Measurements from ENCODE around the gene MYRF. TPM values are rescaled to one million over a fixed set of nuclear protein-coding genes. Genes with fewer than 3 reads are reported as not detected.

MYRF gene
- total and polyA plus RNA-seq, 2 of the 13 experiments (the other 11 are each of a cell fraction or from before 2014, with no cell fraction given), result 10.2 to 25.9 TPM

- peak; percentile 57; the same call in 1 of the 2 replicates for TF ChIP-seq ZNF281 (CRISPR knock-in tag; IDR thresholded peaks at IDR 0.05; ENCODE audit: borderline replicate concordance)
- TF ChIP-seq, protein P1, sequence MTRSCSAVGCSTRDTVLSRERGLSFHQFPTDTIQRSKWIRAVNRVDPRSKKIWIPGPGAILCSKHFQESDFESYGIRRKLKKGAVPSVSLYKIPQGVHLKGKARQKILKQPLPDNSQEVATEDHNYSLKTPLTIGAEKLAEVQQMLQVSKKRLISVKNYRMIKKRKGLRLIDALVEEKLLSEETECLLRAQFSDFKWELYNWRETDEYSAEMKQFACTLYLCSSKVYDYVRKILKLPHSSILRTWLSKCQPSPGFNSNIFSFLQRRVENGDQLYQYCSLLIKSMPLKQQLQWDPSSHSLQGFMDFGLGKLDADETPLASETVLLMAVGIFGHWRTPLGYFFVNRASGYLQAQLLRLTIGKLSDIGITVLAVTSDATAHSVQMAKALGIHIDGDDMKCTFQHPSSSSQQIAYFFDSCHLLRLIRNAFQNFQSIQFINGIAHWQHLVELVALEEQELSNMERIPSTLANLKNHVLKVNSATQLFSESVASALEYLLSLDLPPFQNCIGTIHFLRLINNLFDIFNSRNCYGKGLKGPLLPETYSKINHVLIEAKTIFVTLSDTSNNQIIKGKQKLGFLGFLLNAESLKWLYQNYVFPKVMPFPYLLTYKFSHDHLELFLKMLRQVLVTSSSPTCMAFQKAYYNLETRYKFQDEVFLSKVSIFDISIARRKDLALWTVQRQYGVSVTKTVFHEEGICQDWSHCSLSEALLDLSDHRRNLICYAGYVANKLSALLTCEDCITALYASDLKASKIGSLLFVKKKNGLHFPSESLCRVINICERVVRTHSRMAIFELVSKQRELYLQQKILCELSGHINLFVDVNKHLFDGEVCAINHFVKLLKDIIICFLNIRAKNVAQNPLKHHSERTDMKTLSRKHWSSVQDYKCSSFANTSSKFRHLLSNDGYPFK (CRISPR knock-in tag; IDR thresholded peaks at IDR 0.05; ENCODE audit: borderline replicate concordance), result peak; percentile 42
- peak; percentile 60; the same call in 1 of the 2 replicates for TF ChIP-seq SRY (CRISPR knock-in tag; IDR thresholded peaks at IDR 0.05)
- TF ChIP-seq ZNF776 (CRISPR knock-in tag; IDR thresholded peaks at IDR 0.05), result 0 out of 2 replicates have a peak, but pooled peaks have one; percentile 45
- 0 out of 2 replicates have a peak, but pooled peaks have one; percentile 41 for TF ChIP-seq SOX5 (CRISPR knock-in tag; IDR thresholded peaks at IDR 0.05; ENCODE audit: borderline replicate concordance)
- TF ChIP-seq CAMTA2 (CRISPR knock-in tag; IDR thresholded peaks at IDR 0.05; ENCODE audit: borderline replicate concordance), result 0 out of 2 replicates have a peak, but pooled peaks have one; percentile 58
- peak; percentile 71; the same call in 1 of the 2 replicates for TF ChIP-seq ZNF230 (CRISPR knock-in tag; IDR thresholded peaks at IDR 0.05)
- TF ChIP-seq GABPB1 (CRISPR knock-in tag; IDR thresholded peaks at IDR 0.05), result peak; percentile 73; the same call in 1 of the 2 replicates
- TF ChIP-seq, protein P2, sequence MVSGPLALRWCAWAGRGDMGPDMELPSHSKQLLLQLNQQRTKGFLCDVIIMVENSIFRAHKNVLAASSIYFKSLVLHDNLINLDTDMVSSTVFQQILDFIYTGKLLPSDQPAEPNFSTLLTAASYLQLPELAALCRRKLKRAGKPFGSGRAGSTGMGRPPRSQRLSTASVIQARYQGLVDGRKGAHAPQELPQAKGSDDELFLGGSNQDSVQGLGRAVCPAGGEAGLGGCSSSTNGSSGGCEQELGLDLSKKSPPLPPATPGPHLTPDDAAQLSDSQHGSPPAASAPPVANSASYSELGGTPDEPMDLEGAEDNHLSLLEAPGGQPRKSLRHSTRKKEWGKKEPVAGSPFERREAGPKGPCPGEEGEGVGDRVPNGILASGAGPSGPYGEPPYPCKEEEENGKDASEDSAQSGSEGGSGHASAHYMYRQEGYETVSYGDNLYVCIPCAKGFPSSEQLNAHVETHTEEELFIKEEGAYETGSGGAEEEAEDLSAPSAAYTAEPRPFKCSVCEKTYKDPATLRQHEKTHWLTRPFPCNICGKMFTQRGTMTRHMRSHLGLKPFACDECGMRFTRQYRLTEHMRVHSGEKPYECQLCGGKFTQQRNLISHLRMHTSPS (CRISPR knock-in tag; IDR thresholded peaks at IDR 0.05; ENCODE audit: low read depth), result peak; percentile 60; the same call in 1 of the 2 replicates
- TF ChIP-seq ZNF331 (CRISPR knock-in tag; IDR thresholded peaks at IDR 0.05), result peak; percentile 87
- TF ChIP-seq REL (CRISPR knock-in tag; conservative IDR thresholded peaks at IDR 0.05), result no peak
- TF ChIP-seq, protein P3, sequence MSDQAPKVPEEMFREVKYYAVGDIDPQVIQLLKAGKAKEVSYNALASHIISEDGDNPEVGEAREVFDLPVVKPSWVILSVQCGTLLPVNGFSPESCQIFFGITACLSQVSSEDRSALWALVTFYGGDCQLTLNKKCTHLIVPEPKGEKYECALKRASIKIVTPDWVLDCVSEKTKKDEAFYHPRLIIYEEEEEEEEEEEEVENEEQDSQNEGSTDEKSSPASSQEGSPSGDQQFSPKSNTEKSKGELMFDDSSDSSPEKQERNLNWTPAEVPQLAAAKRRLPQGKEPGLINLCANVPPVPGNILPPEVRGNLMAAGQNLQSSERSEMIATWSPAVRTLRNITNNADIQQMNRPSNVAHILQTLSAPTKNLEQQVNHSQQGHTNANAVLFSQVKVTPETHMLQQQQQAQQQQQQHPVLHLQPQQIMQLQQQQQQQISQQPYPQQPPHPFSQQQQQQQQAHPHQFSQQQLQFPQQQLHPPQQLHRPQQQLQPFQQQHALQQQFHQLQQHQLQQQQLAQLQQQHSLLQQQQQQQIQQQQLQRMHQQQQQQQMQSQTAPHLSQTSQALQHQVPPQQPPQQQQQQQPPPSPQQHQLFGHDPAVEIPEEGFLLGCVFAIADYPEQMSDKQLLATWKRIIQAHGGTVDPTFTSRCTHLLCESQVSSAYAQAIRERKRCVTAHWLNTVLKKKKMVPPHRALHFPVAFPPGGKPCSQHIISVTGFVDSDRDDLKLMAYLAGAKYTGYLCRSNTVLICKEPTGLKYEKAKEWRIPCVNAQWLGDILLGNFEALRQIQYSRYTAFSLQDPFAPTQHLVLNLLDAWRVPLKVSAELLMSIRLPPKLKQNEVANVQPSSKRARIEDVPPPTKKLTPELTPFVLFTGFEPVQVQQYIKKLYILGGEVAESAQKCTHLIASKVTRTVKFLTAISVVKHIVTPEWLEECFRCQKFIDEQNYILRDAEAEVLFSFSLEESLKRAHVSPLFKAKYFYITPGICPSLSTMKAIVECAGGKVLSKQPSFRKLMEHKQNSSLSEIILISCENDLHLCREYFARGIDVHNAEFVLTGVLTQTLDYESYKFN (CRISPR knock-in tag; conservative IDR thresholded peaks at IDR 0.05), result peak; percentile 38; the same call in 1 of the 2 replicates
- TF ChIP-seq KDM3A (CRISPR knock-in tag; IDR thresholded peaks at IDR 0.05; ENCODE audit: low read depth), result peak; percentile 87
- TF ChIP-seq HDAC2 (CRISPR knock-in tag; IDR thresholded peaks at IDR 0.05), result peak; percentile 84; the same call in 1 of the 2 replicates
- peak; percentile 59 for TF ChIP-seq YY1 (IDR thresholded peaks at IDR 0.05; ENCODE audit: insufficient read depth, insufficient replicate concordance, low read depth, low read length)
- peak; percentile 73 for TF ChIP-seq GFI1 (CRISPR knock-in tag; IDR thresholded peaks at IDR 0.05; ENCODE audit: borderline replicate concordance)
- no peak for TF ChIP-seq ZNF441 (CRISPR knock-in tag; IDR thresholded peaks at IDR 0.05; ENCODE audit: borderline replicate concordance)
Measured at GRCh38 chr11:61747192-61747966, 5.1 kb upstream of the MYRF start (continued).

Measured in HepG2 (cell line).